ENCODE measurements around the gene NSUN6.

DNA sequence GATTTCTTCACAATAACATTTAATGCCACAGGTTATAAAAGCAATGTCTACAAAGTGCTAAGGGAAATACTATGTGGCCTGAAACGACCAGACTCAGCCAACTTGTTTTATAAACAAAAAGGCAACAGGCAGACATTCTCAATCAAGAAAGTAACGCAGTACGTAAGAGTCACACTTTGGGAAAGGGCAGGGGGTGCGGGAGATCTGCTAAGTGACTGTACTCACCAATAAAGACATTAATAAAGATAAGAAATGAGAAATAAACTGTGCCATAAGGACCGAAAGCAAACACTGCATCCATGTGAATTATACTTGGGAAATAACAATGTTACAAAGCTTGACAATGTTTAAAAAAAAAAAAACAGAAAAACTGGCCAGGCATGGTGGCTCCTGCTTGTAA is 25.5 kb downstream of the NSUN6 start:
- TF ChIP-seq, protein P1, sequence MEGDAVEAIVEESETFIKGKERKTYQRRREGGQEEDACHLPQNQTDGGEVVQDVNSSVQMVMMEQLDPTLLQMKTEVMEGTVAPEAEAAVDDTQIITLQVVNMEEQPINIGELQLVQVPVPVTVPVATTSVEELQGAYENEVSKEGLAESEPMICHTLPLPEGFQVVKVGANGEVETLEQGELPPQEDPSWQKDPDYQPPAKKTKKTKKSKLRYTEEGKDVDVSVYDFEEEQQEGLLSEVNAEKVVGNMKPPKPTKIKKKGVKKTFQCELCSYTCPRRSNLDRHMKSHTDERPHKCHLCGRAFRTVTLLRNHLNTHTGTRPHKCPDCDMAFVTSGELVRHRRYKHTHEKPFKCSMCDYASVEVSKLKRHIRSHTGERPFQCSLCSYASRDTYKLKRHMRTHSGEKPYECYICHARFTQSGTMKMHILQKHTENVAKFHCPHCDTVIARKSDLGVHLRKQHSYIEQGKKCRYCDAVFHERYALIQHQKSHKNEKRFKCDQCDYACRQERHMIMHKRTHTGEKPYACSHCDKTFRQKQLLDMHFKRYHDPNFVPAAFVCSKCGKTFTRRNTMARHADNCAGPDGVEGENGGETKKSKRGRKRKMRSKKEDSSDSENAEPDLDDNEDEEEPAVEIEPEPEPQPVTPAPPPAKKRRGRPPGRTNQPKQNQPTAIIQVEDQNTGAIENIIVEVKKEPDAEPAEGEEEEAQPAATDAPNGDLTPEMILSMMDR (IDR thresholded peaks at IDR 0.05): no peak
- no peak for TF ChIP-seq POLR2A (IDR thresholded peaks at IDR 0.05)

All from thyroid gland (tissue), 4 donors.